GM19395 (cell line): ENCODE results near the gene TRIM43.
"Not testable (repeated sequence)": the region's sequence is repeated elsewhere in the genome, so short reads cannot be mapped to it uniquely, and the experiment has no call there.

Experiments
- ATAC-seq: cut with Tn5 transposase; IDR thresholded peaks from one replicate; pipeline ENCODE4 v1.9.1; 2021; ENCODE audit warnings: mild to moderate bottlenecking, moderate library complexity; ENCODE audit not compliant: unreplicated experiment

TRIM43 gene

DNA sequence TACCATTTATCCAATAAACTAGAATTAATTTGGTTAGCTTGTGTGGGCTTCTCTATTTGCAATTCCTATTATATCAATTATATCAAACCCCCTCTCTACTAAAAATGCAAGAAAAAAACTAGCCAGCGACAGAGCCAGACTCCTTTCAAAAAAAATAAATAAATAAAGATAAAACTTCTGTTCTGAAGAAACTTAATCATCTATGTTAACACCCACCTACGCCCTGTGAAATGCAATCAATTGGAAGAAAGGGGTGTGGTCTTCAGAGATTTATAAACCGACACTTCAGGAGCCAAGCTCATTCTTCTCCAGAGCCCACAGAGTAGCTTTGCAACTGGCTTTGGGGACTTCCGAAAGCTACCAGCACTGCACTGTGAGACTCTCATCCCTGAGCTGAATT lies at the start of gene TRIM43:
TRIM43 (plus strand) TSS at position 301 of the 400 bp plus-strand sequence. CDS start 2,023 bp downstream, outside the sequence.
- ATAC-seq: not testable (repeated sequence)

DNA sequence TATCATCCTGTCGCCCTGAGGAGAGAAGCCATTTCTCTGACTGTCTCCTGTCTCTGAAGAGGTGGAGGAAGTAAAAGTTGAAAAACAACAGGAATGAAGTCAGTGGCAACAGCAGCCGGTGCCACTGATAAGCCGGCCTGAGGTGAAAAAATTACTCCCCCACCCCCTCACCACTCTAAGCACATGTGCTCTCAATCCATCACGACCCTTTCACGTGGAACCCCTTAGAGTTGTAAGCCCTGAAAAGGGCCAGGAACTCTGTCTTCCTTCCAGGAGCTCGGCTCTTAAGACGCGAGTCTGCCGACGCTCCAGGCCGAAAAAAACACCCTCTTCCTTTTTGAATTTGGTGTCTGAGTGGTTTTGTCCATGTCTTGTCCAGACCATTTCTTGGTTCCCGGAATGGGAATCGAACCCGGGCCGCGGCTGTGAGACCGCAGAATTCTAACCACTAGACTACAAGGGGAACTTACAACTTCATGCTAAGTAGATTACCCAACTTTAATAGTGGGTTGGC lies 40.7 kb upstream of the TRIM43 start:
- ATAC-seq: no peak

DNA sequence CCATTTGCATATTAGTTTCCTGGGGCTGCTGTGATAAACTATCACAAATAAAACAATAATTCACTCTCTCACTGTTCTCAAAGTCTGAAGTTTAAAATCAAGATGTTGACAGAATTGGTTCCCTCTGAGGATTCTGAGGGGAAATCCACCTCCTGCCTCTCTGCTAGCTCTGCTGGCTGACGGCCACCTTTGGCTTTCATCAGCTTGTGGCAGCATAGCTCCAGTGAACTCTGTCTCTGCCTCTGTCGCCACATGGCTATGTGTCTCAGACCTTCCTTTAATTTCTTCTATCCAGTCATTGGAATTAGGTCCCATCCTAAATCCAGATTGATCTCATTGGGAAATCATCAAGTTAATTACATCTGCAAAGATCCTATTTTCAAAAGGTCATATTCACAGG lies 38.9 kb upstream of the TRIM43 start:
- ATAC-seq: no peak

DNA sequence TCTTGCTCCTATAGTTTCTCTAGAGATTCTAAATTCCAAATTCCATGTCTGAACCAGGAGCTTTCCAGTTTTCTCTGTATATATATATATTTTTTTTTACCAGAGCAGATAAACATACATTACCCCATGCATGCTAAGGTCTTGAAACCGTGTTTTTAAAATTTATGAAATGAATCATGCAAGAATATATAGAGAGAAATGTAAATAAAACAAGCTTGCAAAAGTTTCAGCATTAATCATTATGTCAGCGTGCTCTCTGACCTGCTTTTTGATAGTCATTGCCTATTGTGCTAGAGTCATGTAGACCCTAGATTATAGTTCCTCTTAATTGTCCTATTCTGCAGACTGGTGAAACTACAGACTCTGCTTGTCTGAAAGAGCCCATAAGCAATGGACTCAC lies 22.6 kb upstream of the TRIM43 start:
- no peak for ATAC-seq

GRCh38 chr2:95573866-95574265 lies 17.9 kb upstream of the TRIM43 start:
- ATAC-seq: no peak

DNA sequence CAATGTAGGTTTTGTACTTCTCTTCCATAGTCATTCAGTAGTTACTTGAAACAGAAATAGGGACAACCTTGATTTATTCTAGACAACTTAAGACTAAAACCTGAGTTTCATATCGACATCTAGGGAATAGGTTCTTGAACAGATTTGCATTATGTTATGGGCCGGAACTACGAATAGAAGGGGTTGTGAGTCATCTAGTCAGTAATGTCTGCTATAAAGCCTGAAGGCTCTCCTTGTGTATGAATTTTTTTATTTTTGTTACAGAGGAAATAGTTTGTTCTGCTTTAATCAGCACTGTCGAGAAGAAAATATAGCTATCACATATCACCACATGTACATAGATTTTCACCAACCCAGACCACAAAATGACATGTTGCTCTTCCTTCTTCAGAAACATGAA lies 17.3 kb upstream of the TRIM43 start:
- ATAC-seq: no peak

- no peak for ATAC-seq
These were observed 15.9 kb upstream of the TRIM43 start for GRCh38 chr2:95575857-95576256.

DNA sequence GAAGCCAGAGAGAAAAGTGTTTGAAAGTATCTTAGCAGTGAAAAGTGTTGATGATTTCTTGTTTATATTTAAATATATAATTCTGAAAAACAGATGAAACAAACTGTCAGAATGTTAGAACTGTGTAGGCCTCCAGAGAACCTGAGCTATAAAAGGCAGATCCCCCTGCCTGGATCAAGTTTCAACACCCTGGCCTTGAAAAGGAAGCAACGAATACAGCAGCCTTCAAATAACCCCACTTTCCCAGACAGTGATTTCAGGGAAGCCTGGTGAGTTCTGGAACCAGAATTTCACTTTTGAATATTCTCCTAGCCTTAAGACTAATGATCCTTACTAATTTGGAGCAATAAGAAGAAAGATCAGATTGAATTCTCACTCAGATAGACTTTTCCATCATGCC lies 13.3 kb upstream of the TRIM43 start:
- ATAC-seq: no peak

- not testable (repeated sequence) for ATAC-seq
These were observed 8.3 kb upstream of the TRIM43 start for GRCh38 chr2:95583545-95583944.

DNA sequence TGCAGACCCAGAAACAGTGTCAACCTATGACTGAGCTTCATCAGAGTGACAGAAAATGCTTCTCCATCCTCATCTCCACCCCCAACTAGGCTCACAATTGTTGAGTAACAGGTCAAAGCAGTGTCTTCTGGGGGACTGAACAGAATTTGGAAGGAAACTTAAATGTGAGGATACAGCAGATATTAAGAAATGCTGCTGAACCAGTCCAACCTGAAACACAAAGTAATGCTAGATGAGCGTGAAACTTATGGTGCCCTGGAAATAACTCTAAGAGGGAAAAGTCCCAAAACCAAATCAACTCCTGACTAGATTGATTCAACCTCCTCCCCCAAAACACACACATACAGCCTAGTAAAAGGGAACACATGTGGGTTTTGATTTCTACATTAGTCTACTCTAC lies 7.5 kb upstream of the TRIM43 start:
- not testable (repeated sequence) for ATAC-seq

- not testable (repeated sequence) for ATAC-seq
These were observed 1.8 kb upstream of the TRIM43 start for GRCh38 chr2:95589777-95590536.

DNA sequence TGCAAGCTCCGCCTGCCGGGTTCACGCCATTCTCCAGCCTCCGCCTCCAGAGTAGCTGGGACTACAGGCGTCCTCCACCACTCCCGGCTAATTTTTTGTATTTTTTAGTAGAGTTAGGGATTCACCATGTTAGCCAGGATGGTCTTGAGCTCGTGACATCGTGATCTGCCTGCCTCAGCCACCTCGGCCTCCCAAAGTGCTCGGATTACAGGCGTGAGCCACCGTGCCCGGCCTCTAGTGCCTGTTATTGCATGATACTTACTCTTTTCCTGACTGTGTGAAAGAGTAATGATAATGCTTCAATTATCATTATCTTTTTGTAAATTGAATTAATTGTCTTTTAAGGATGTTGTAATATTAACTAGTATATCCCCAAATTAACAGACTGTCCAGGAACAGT lies 1.2 kb downstream of the TRIM43 start:
- ATAC-seq: not testable (repeated sequence)

DNA sequence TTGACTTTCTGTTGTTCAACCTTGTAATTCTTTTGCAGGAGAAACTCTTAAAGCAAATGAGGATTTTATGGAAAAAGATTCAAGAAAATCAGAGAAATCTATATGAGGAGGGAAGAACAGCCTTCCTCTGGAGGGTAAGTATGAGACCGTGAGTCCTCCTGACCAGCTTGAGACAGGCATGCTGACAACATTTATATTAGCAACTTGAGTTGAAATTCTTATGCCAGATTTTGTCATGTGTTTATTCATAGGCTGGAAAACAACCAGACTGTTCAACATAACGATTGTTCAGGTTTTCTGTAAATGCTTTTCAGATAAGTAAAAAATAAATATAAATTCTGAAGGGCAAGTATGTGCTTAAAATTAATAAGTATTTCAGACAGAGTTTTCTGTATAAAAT lies 3.2 kb downstream of the TRIM43 start:
- ATAC-seq: not testable (repeated sequence)

GRCh38 chr2:95601301-95601700 lies 9.5 kb downstream of the TRIM43 start:
- not testable (repeated sequence) for ATAC-seq

DNA sequence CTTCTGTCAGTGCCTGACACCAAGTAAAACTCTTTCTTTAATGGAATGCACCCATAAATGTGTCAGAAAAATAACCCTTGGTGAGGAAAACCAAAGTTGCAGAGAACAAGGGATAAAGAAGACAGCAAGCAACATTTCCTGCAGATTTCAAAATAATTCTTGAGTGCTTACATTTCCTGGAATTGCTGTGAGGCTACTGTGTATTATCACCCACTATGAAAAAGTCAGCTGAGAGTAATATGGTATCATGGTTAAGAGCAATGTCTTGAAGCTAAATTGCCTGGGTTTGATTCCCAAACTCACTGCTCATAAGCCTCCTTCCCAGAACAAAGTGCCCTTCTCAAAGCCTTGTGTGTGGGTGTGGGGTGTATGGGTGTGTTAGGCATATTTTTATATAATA lies 10.3 kb downstream of the TRIM43 start:
- ATAC-seq: not testable (repeated sequence)

DNA sequence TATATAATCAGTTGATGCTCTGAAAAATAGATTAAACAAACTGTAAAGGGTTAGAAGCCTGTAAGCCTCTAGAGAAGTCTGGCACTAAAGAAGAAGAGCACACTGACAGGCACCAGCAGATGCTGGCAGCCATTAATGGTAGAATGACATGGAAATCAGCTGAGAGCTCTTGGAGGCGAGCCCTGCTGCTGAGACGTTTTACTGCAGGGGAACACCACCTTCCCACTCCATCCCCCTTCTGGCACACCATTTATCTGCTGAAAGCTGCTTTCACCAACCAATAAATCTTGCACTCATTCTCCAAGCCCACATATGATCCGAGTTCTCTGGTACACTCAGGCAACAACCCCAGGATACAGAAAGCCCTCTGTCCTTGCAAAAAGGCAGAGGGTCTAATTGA lies 16.6 kb downstream of the TRIM43 start:
- not testable (repeated sequence) for ATAC-seq

GRCh38 chr2:95609764-95610163 lies 18.0 kb downstream of the TRIM43 start:
- ATAC-seq: not testable (repeated sequence)

- ATAC-seq: not testable (repeated sequence)
These were observed 21.2 kb downstream of the TRIM43 start for GRCh38 chr2:95613048-95613447.

GRCh38 chr2:95622728-95623127 lies 30.9 kb downstream of the TRIM43 start:
- not testable (repeated sequence) for ATAC-seq

- not testable (repeated sequence) for ATAC-seq
These were observed 39.2 kb downstream of the TRIM43 start for GRCh38 chr2:95630987-95631386.

DNA sequence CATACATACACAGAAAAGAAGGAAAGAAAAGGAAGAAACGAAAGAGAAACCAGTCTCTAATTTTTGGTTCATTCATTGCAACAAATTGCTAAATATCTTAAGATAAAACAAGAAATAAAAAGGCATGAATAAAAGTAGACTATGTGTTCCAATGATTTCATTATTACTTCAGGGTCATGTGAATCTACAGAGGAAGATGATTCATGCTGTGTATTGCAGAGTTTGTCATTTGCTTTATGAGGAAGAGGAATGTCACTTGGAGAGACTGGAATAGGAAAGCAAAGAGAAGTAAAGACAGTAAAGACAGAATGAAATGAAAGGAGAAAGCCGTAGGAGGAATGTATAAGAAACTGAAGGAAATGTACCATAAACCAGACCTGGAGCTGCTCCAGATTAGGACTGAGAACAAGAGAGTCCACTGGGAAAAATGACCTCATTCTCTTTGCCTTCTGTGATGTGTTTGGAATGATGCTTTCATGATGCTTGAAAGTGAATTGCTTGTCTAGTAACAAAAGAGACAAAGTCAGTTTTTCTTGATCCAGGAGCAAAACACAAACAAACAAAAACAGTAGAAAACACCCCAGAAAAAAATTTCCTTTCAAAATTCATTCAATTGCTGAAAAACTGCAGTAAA lies 41.9 kb downstream of the TRIM43 start:
- not testable (repeated sequence) for ATAC-seq
